KMS-11 (cell line): ENCODE results near the gene GRID1.

ENCODE experiments used
- H2AFZ ChIP-seq: fragments of 200-600 bp; sonication (generic); 2 replicates; pipeline ENCODE4 v1.6.1; 2016; ENCODE audit warnings: antibody characterized with exemption, mixed run types, low read depth
- H3K27ac ChIP-seq: fragments of 200-600 bp; sonication (generic); 2 replicates; pipeline ENCODE4 v1.6.1; 2016; ENCODE audit warnings: mild to moderate bottlenecking, mixed run types
- H3K27me3 ChIP-seq: fragments of 200-600 bp; sonication (generic); 2 replicates; pipeline ENCODE4 v1.6.1; 2017; ENCODE audit warnings: mild to moderate bottlenecking, low read depth, mixed run types, moderate library complexity; ENCODE audit not compliant: insufficient read depth
- H3K36me3 ChIP-seq: fragments of 200-600 bp; sonication (generic); 2 replicates; pipeline ENCODE4 v1.6.1; 2017; ENCODE audit warnings: mild to moderate bottlenecking, mixed run types; ENCODE audit not compliant: insufficient read depth
- H3K4me1 ChIP-seq: fragments of 200-600 bp; sonication (generic); 2 replicates; pipeline ENCODE4 v1.6.1; 2016; ENCODE audit warnings: mild to moderate bottlenecking, low read depth, mixed run types; ENCODE audit not compliant: poor library complexity, severe bottlenecking
- H3K4me2 ChIP-seq: fragments of 200-600 bp; sonication (generic); 2 replicates; pipeline ENCODE4 v1.7.0; 2016; ENCODE audit warnings: mild to moderate bottlenecking, mixed run types
- H3K4me3 ChIP-seq: fragments of 200-600 bp; sonication (generic); IDR thresholded peaks from 2 replicates; pipeline ENCODE4 v1.6.1; 2017; ENCODE audit warnings: low read depth, low read length, mixed read lengths; ENCODE audit not compliant: insufficient read depth
- H3K79me2 ChIP-seq: fragments of 200-600 bp; sonication (generic); 2 replicates; pipeline ENCODE4 v1.6.1; 2016; ENCODE audit warnings: low read depth, mixed run types; ENCODE audit not compliant: insufficient read depth
- H3K9ac ChIP-seq: fragments of 200-600 bp; sonication (generic); 2 replicates; pipeline ENCODE4 v1.6.1; 2016; ENCODE audit warnings: mild to moderate bottlenecking, mixed run types
- H4K20me1 ChIP-seq: fragments of 200-600 bp; sonication (generic); 2 replicates; pipeline ENCODE4 v1.6.1; 2016; ENCODE audit warnings: mild to moderate bottlenecking, mixed run types; ENCODE audit not compliant: insufficient read depth
- TF ChIP-seq, protein P1 (sequence below): fragments of 200-600 bp; sonication (generic); conservative IDR thresholded peaks from 2 replicates; pipeline ENCODE4 v1.6.1; 2017; ENCODE audit warnings: low read depth, mild to moderate bottlenecking, antibody characterized with exemption, low read length, moderate library complexity, mixed read lengths

The GRID1 gene

DNA sequence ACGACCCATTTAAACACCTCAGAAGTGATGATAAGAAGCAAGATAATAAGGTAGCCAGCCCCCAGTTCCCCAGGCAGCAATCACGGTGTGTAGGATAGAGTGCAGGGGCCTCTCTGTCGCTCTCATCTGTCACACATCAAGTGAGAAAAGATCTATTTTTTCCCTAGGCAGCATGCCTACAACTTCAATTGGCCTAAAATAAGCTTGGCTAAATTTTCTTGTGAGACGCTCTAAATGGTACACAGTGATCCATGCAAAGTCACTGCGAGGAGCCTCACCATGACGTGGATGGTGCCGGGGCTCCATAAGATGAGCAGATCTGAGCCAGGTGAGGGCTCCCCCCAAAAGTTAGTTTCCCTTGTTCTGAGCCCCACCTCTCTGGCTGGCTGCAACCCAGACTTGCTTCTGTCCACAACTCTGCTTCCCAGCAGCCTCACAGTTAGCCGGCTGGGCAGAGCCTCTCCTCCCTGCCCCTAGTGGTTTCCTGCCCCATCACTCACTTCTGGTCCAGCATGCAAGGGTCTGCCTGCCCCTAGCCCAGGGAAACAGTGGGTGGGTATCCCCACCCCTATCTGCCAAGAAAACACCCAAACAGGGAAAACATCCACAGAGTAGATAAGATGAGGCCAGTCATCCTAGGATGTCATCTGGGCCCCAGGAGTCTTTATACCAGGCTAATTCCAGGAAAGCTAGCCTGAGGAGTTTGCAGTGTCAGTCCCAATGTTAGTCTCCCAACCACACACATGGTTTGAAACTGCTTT lies 342.1 kb downstream of the GRID1 start:
- Histone ChIP-seq H3K4me2 (no peak overlapping the region), H3K4me3 (no peak overlapping the region), H3K4me1 (no peaks in the 10 kb centered on the region), H3K36me3 (no peaks in the 10 kb centered on the region), H3K27me3 (no peaks in the 10 kb centered on the region), H3K79me2 (no peaks in the 10 kb centered on the region), H3K27ac (no peak overlapping the region), H4K20me1 (no peaks in the 10 kb centered on the region), H3K9ac (no peak overlapping the region), H2AFZ (no peak overlapping the region)
- TF ChIP-seq, protein P1, sequence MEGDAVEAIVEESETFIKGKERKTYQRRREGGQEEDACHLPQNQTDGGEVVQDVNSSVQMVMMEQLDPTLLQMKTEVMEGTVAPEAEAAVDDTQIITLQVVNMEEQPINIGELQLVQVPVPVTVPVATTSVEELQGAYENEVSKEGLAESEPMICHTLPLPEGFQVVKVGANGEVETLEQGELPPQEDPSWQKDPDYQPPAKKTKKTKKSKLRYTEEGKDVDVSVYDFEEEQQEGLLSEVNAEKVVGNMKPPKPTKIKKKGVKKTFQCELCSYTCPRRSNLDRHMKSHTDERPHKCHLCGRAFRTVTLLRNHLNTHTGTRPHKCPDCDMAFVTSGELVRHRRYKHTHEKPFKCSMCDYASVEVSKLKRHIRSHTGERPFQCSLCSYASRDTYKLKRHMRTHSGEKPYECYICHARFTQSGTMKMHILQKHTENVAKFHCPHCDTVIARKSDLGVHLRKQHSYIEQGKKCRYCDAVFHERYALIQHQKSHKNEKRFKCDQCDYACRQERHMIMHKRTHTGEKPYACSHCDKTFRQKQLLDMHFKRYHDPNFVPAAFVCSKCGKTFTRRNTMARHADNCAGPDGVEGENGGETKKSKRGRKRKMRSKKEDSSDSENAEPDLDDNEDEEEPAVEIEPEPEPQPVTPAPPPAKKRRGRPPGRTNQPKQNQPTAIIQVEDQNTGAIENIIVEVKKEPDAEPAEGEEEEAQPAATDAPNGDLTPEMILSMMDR, result no peak

DNA sequence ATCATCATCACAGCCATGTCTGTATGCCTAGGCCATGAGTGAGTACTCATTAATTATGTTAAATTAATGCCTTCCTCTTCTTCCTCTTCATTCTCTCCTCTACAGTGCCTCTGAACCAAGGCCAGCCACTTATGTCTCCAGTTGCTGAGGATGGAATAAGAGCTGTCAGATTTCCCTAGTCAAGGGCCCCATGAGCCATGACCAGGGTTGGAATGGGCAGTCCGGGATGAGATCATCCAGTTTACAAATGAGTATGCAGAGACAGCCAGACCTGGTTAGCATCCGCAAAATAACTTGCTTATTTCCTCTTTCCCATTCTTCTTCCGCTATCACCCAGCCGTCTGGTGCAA lies 342.7 kb downstream of the GRID1 start:
- H3K4me2 ChIP-seq, result no peak overlapping the region
- H4K20me1 ChIP-seq, result no peaks in the 10 kb centered on the region
- H3K4me1 ChIP-seq, result no peaks in the 10 kb centered on the region
- no peak overlapping the region for H3K4me3 ChIP-seq
- H3K79me2 ChIP-seq, result no peaks in the 10 kb centered on the region
- H2AFZ ChIP-seq, result no peak overlapping the region
- no peaks in the 10 kb centered on the region for H3K36me3 ChIP-seq
- H3K27ac ChIP-seq, result no peak overlapping the region
- TF ChIP-seq, protein P1, result no peak
- no peaks in the 10 kb centered on the region for H3K27me3 ChIP-seq
- H3K9ac ChIP-seq, result no peak overlapping the region

DNA sequence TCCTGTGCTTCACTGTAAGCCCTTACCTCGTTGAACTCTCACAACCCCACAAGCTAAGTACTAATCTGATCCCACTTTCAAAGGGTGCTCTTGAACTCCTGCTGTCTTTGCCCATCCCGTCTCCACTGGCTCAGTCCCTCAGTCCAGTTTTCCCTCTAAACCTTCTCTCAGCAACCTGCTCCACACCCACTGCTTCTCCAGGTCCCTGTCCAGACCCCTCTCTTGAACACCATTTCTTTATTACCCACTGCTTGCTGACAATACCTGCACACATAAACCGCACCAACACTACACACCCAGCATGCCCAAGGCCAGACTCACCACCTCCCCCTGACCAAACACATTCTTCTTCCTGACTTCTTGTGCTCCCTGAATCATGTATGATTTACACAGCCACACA lies 343.3 kb downstream of the GRID1 start:
- Histone ChIP-seq H2AFZ (no peak overlapping the region), H3K27ac (no peak overlapping the region), H3K4me3 (no peak overlapping the region), H3K4me2 (no peak overlapping the region), H3K27me3 (no peaks in the 10 kb centered on the region), H3K9ac (no peak overlapping the region), H3K4me1 (no peaks in the 10 kb centered on the region), H3K79me2 (no peaks in the 10 kb centered on the region), H4K20me1 (no peaks in the 10 kb centered on the region), H3K36me3 (no peaks in the 10 kb centered on the region)
- TF ChIP-seq, protein P1, result no peak

DNA sequence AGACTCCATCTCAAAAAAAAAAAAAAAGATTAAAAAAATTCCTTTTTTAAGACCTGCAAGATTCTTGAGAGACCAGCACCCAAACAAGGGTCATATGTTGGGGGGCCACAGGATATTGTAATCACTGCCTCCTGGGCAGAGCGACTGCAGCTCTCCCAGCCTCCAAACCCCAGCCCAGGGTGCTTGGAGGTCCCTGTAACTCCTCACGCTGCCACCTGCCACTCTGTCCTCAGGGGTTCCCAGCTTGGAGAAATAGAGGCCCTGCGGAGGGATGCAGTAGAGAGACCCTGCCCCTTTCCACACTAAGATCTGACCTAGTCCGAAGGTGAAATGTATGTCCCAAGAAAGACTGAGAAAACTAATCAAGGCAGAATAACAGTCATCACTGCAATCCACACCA lies 343.7 kb downstream of the GRID1 start:
- Histone ChIP-seq H3K9ac (no peak overlapping the region), H2AFZ (no peak overlapping the region), H3K79me2 (no peaks in the 10 kb centered on the region), H3K4me2 (no peak overlapping the region), H3K27ac (no peak overlapping the region), H3K4me3 (no peak overlapping the region), H4K20me1 (no peaks in the 10 kb centered on the region), H3K4me1 (no peaks in the 10 kb centered on the region), H3K27me3 (no peaks in the 10 kb centered on the region), H3K36me3 (no peaks in the 10 kb centered on the region)
- TF ChIP-seq, protein P1, result no peak
